Ovary (tissue), 3 donors: ENCODE data around the gene ADCY6.

Source experiments
- EP300 ChIP-seq: sonication (generic); formaldehyde crosslinking; IDR thresholded peaks from one replicate; pipeline ENCODE4 v1.6.1; 2017; ENCODE audit warnings: antibody characterized with exemption
- POLR2A ChIP-seq: fragments of 450-650 bp; IDR thresholded peaks from one replicate; pipeline ENCODE4 v1.6.1; 2017; ENCODE audit warnings: antibody characterized with exemption, mild to moderate bottlenecking, moderate library complexity
- TF ChIP-seq, protein P1 (sequence below), 3 donors: fragments of 450-650 bp in 2 of 3; fragments of 200-600 bp in 1 of 3; IDR thresholded peaks; one replicate each; pipeline versions ENCODE4 v1.5.1 to v1.8.0; 2016 to 2022; ENCODE audit warnings: antibody characterized with exemption in 3 of 3, mild to moderate bottlenecking in 1 of 3
- donor health status: DM: no; HTN: no; CAD: no.

DNA sequence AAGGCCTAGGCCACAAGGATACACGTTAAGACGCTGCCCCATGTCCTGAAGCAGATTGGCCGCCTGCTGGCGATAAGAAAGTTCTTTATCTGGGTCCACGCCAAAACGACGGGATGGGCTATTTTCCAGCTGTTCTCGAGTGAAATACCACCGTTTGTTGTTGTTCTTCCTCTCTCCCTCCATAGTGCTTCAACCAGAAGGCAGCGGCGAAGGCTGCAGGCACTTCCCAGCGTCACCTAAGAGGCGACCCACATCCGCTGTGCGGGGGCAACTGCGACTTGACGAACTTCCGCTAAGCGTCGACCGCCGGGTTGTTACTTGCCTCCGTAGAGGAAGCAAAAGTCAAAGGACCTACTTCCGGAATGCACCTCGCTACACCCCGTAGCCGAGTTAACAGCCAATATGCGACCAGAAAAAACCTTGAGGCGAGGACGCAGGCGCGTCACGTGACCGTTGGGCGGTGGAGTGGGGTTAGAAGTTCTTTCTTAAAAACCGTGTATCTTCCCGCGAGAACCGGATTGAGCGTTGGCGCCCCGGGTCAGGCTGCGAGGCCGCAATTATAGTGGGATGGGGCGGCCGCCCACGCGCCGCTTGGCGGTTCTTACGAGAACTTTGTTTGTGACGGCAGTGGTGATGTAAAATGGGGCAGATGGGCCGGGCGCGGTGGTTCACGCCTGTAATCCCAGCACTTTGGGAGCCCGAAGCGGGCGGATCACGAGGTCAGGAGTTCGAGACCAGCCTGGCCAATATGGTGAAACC, 72.2 kb downstream of the ADCY6 start, which contains the start of gene CCNT1:
- TF ChIP-seq, protein P1, sequence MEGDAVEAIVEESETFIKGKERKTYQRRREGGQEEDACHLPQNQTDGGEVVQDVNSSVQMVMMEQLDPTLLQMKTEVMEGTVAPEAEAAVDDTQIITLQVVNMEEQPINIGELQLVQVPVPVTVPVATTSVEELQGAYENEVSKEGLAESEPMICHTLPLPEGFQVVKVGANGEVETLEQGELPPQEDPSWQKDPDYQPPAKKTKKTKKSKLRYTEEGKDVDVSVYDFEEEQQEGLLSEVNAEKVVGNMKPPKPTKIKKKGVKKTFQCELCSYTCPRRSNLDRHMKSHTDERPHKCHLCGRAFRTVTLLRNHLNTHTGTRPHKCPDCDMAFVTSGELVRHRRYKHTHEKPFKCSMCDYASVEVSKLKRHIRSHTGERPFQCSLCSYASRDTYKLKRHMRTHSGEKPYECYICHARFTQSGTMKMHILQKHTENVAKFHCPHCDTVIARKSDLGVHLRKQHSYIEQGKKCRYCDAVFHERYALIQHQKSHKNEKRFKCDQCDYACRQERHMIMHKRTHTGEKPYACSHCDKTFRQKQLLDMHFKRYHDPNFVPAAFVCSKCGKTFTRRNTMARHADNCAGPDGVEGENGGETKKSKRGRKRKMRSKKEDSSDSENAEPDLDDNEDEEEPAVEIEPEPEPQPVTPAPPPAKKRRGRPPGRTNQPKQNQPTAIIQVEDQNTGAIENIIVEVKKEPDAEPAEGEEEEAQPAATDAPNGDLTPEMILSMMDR (IDR thresholded peaks at IDR 0.05), result peak in 2 of 3 donors; percentile 55
- TF ChIP-seq POLR2A, result peak; percentile 83
- TF ChIP-seq EP300, result peak; percentile 70
